HepG2 (cell line): Measurements from ENCODE around the gene RSPRY1. TPM values are rescaled to one million over a fixed set of nuclear protein-coding genes. Genes with fewer than 3 reads are reported as not detected.

Experiments used
- ATAC-seq: fragments of 200-7000 bp; cut with Tn5 transposase; 3 replicates; pipeline ENCODE4 v1.9.1; 2020; ENCODE audit warnings: mild to moderate bottlenecking, moderate library complexity
- BruUV-seq: library from RNA; stranded (reverse); fragments of 400-500 nt; replicated peaks from 2 replicates; lab custom pipeline; 2021; lab: Mats Ljungman, UMichigan
- CTCF ChIA-PET: fragments of 300-600 bp; formaldehyde crosslinking; extraction: SDS; loops from one replicate; lab custom pipeline; 2021; ENCODE audit warnings: low total read pairs, inconsistent platforms, low intra/inter-chr PET ratio; lab: Yijun Ruan, JAX
- POLR2A ChIA-PET: fragments of 350-600 bp; sonication (Branson Sonifier 250); formaldehyde crosslinking; loops from one replicate; lab custom pipeline; 2020; ENCODE audit warnings: antibody characterized with exemption, inconsistent platforms; lab: Yijun Ruan, JAX
- DNase-seq: peaks from one replicate; pipeline ENCODE4 v3.0.0-alpha.2; 2015; ENCODE audit warnings: low spot score
- FAIRE-seq: peaks from 3 replicates; lab custom pipeline; 2011; peaks lifted over from hg19 to GRCh38; lab: Jason Lieb, UNC
- H2AFZ ChIP-seq: one replicate; pipeline ENCODE4 v1.6.1; 2011; ENCODE audit warnings: low read length, inconsistent platforms
- H3K27ac ChIP-seq: fragments of 300-600 bp; 3 replicates; pipeline ENCODE4 v1.8.0; 2011; ENCODE audit warnings: mixed run types, mild to moderate bottlenecking, mixed read lengths, low read length, inconsistent platforms; ENCODE audit not compliant: insufficient read depth; ENCODE audit errors: extremely low read length
- H3K27me3 ChIP-seq, 2 experiments: fragments of 200-600 bp in 1 of 2; 2 replicates in 1 of 2; 3 replicates in 1 of 2; pipeline versions ENCODE4 v1.6.0 to v1.8.0; 2011; ENCODE audit warnings: low read length in 2 of 2, mild to moderate bottlenecking in 2 of 2, moderate library complexity in 2 of 2, inconsistent platforms in 1 of 2; ENCODE audit not compliant: insufficient read depth in 2 of 2, control insufficient read depth in 1 of 2
- H3K36me3 ChIP-seq, 2 experiments: fragments of 200-600 bp in 1 of 2; replicated peaks in 1 of 2; 2 replicates in 1 of 2; 3 replicates in 1 of 2; pipeline versions ENCODE4 v1.5.1 to v1.8.0; 2011; ENCODE audit warnings: low read length in 2 of 2, inconsistent platforms in 1 of 2; ENCODE audit not compliant: insufficient read depth in 2 of 2, control insufficient read depth in 1 of 2
- H3K4me1 ChIP-seq: 2 replicates; pipeline ENCODE4 v1.5.1; 2012; ENCODE audit warnings: low read length, inconsistent platforms; ENCODE audit not compliant: insufficient read depth
- H3K4me2 ChIP-seq: 2 replicates; pipeline ENCODE4 v1.6.0; 2011; ENCODE audit warnings: low read depth, low read length, inconsistent platforms
- H3K4me3 ChIP-seq, 3 experiments: fragments of 200-600 bp in 1 of 3; sonication (generic), shearing (Covaris generic) in 1 of 3; replicated peaks in 1 of 3; 2 replicates each; pipeline ENCODE4 v1.5.1; 2011 to 2016; ENCODE audit warnings: low read length in 3 of 3, inconsistent platforms in 2 of 3, low read depth in 2 of 3, mild to moderate bottlenecking in 2 of 3, control low read depth in 1 of 3, mixed read lengths in 1 of 3; ENCODE audit not compliant: insufficient read depth in 1 of 3
- H3K79me2 ChIP-seq: one replicate; pipeline ENCODE4 v1.6.1; 2011; ENCODE audit warnings: low read length, inconsistent platforms; ENCODE audit not compliant: insufficient read depth
- H3K9ac ChIP-seq: 2 replicates; pipeline ENCODE4 v1.6.0; 2011; ENCODE audit warnings: mild to moderate bottlenecking, low read depth, low read length, inconsistent platforms; ENCODE audit not compliant: insufficient read depth
- H3K9me3 ChIP-seq: 2 replicates; pipeline ENCODE4 v1.5.1; 2012; ENCODE audit warnings: mild to moderate bottlenecking, low read length
- H4K20me1 ChIP-seq: 2 replicates; pipeline ENCODE4 v1.6.0; 2011; ENCODE audit warnings: inconsistent platforms, mild to moderate bottlenecking, low read length, moderate library complexity; ENCODE audit not compliant: insufficient read depth
- GTF3A ChIP-seq: sonication (generic); formaldehyde crosslinking; conservative IDR thresholded peaks from 2 replicates; pipeline ENCODE4 v1.4.0; 2020; ENCODE audit warnings: mild to moderate bottlenecking, missing genetic modification reagents
- HDAC6 ChIP-seq: fragments of 200-600 bp; sonication (generic); IDR thresholded peaks from 2 replicates; pipeline ENCODE4 v1.7.0; 2017; ENCODE audit warnings: mild to moderate bottlenecking, antibody characterized with exemption, low read length, low read depth
- NAIF1 ChIP-seq: sonication (generic); formaldehyde crosslinking; IDR thresholded peaks from 2 replicates; pipeline ENCODE4 v1.5.0; 2020; ENCODE audit warnings: mild to moderate bottlenecking, missing genetic modification reagents, borderline replicate concordance
- SETDB1 ChIP-seq: sonication (generic); formaldehyde crosslinking; IDR thresholded peaks from 2 replicates; pipeline ENCODE4 v1.5.1; 2020; ENCODE audit warnings: missing genetic modification reagents, mild to moderate bottlenecking, borderline replicate concordance
- TEAD3 ChIP-seq: optimal IDR thresholded peaks from 2 replicates; pipeline ENCODE3; 2016; ENCODE audit warnings: borderline replicate concordance
- ZBTB21 ChIP-seq: sonication (generic); formaldehyde crosslinking; IDR thresholded peaks from 2 replicates; pipeline ENCODE4 v1.4.0; 2020; ENCODE audit warnings: missing genetic modification reagents
- ZNF138 ChIP-seq: sonication (generic); formaldehyde crosslinking; IDR thresholded peaks from 2 replicates; pipeline ENCODE4 v1.5.0; 2020; ENCODE audit warnings: mild to moderate bottlenecking, low read depth, missing genetic modification reagents
- WGBS: methylation state at CpG from one replicate; pipeline ENCODE4 v1.1.6; 2017; ENCODE audit warnings: low lambda C conversion rate; 5-methylcytosine and 5-hydroxymethylcytosine counted together
- in situ Hi-C: cut with HindIII; loops from 2 replicates; pipeline ENCODE4 v1.10.0; 2017; ENCODE audit warnings: low pct_unique_long_range_greater_than_20kb; ENCODE audit not compliant: extremely low pct_ligation_motif_present
- intact Hi-C: fragments of 100-400 bp; cut with micrococcal nuclease; formaldehyde crosslinking; loops from one replicate; pipeline ENCODE4 v1.10.0; 2022; ENCODE audit not compliant: unreplicated experiment
- polyA plus RNA-seq, 8 experiments: library from polyadenylated mRNA; depleted of rRNA in 3 of 8; stranded (reverse) in 7 of 8; unstranded in 1 of 8; fragments of >200 nt; fragmentation: Illumina TruSeq in 4 of 8; extraction: Trizol in 4 of 8; gene quantifications; 2 replicates each; pipeline versions ENCODE4 v1.2.1 to v1.2.3, GENCODE V29; 2011 to 2016; ENCODE audit warnings: low read depth in 4 of 8, missing spikeins in 1 of 8, mixed read lengths in 1 of 8; ENCODE audit not compliant: insufficient read depth in 1 of 8
- total RNA-seq, 5 experiments: library from RNA; depleted of rRNA; stranded (reverse); fragments of >200 nt; fragmentation: Illumina TruSeq; extraction: Trizol; gene quantifications; 2 replicates each; pipeline ENCODE4 v1.2.3, GENCODE V29; 2016; ENCODE audit warnings: low read depth in 1 of 5
- TF ChIP-seq, protein P1 (sequence below): sonication (generic); formaldehyde crosslinking; IDR thresholded peaks from 2 replicates; pipeline ENCODE4 v1.5.0; 2020; ENCODE audit warnings: mild to moderate bottlenecking, missing genetic modification reagents, borderline replicate concordance
- TF ChIP-seq, protein P2 (sequence below): sonication (generic); formaldehyde crosslinking; conservative IDR thresholded peaks from 2 replicates; pipeline ENCODE4 v1.8.0; 2022; ENCODE audit warnings: missing genetic modification reagents

Gene RSPRY1
- total and polyA plus RNA-seq, 2 of the 13 experiments (the other 11 are each of a cell fraction or from before 2014, with no cell fraction given) = 53.4 to 61.0 TPM

DNA sequence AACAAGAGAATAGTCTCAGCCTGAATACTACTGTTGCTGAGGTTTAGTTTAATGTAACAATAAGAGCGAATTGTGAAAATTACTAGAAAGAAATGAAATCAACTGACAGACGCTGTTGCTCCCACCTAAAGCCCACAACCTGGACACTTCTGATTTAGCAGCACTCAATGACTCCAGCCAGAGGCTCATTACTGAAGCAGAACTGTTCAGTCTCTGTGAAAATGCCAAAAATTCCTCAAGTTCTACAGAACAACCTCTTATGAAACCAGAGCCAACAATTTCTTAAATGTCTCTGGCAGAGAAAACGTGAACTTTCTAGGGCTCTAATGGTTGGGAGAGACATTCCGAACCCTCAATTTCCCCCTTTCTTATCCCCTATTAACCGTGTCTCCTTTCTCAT, 10.2 kb upstream of the RSPRY1 start:
- Histone ChIP-seq H3K27ac (no peak overlapping the region), H2AFZ (no peak overlapping the region), H3K36me3 (peaks cover 4 to 11% of the 10 kb centered on the region in 2 experiments; a peak in 4 of 5 replicates), H3K27me3 (no peaks in the 10 kb centered on the region), H3K9ac (no peak overlapping the region), H3K4me3 (no peak overlapping the region), H3K9me3 (no peaks in the 10 kb centered on the region), H3K79me2 (peaks cover 10% of the 10 kb centered on the region), H3K4me1 (peaks cover 31% of the 10 kb centered on the region), H3K4me2 (no peak overlapping the region), H4K20me1 (no peaks in the 10 kb centered on the region)
- FAIRE-seq (no peak), ATAC-seq (no peak), DNase-seq (no peak)
- intact Hi-C loops (no loop called here), in situ Hi-C loops (no loop called here)
- 97% methylated on average over 5 of the region's 5 CpGs for WGBS
- no TSS peak for BruUV-seq
- POLR2A ChIA-PET = interaction anchor here (2.9 kb wide), 1 partner anchor 9 kb away, joined by 12 read pairs; the partner anchor contains the start of genes PSME3IP1 and RSPRY1
- CTCF ChIA-PET = no interaction called here
- TF ChIP-seq NAIF1 (no peak), ZNF138 (no peak)

DNA sequence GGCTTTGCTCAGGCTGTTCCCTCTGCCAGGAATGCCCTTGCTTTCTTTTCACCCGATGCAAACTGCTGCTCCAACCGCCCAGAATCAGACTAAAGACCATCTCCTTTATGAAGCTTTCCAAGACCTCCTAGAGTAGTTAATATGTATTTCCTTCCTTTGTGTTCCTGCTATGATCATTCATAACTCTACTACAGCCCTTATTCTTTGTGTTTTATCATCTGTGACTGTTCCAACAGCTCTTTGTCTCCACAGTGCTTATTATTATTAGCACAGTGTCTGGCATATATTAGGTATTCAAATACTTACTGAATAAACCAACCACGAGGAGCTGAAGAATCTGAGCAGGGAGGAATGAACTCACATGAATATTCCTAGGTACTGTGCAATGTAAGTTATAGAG, 7.9 kb upstream of the RSPRY1 start:
- in situ Hi-C loops = no loop called here
- Histone ChIP-seq H3K27me3 (no peaks in the 10 kb centered on the region), H2AFZ (no peak overlapping the region), H3K4me2 (no peak overlapping the region), H3K4me3 (no peak overlapping the region), H3K4me1 (peaks cover 26% of the 10 kb centered on the region), H3K27ac (no peak overlapping the region), H3K79me2 (peaks cover 16% of the 10 kb centered on the region), H3K36me3 (no peaks in the 10 kb centered on the region; a peak in 2 of 5 replicates), H4K20me1 (no peaks in the 10 kb centered on the region), H3K9me3 (no peaks in the 10 kb centered on the region), H3K9ac (no peak overlapping the region)
- ChIA-PET POLR2A (interaction anchor here (1.6 kb wide), 1 partner anchor 8 kb away, joined by 3 read pairs; the partner anchor contains the start of genes PSME3IP1 and RSPRY1), CTCF (no interaction called here)
- DNase-seq (no peak), ATAC-seq (no peak), FAIRE-seq (no peak)
- WGBS = 94% methylated on average over 3 of the region's 3 CpGs
- BruUV-seq = no TSS peak
- intact Hi-C loops = no loop called here
- TF ChIP-seq SETDB1 (CRISPR knock-in tag) = no peak
- TF ChIP-seq, protein P1, sequence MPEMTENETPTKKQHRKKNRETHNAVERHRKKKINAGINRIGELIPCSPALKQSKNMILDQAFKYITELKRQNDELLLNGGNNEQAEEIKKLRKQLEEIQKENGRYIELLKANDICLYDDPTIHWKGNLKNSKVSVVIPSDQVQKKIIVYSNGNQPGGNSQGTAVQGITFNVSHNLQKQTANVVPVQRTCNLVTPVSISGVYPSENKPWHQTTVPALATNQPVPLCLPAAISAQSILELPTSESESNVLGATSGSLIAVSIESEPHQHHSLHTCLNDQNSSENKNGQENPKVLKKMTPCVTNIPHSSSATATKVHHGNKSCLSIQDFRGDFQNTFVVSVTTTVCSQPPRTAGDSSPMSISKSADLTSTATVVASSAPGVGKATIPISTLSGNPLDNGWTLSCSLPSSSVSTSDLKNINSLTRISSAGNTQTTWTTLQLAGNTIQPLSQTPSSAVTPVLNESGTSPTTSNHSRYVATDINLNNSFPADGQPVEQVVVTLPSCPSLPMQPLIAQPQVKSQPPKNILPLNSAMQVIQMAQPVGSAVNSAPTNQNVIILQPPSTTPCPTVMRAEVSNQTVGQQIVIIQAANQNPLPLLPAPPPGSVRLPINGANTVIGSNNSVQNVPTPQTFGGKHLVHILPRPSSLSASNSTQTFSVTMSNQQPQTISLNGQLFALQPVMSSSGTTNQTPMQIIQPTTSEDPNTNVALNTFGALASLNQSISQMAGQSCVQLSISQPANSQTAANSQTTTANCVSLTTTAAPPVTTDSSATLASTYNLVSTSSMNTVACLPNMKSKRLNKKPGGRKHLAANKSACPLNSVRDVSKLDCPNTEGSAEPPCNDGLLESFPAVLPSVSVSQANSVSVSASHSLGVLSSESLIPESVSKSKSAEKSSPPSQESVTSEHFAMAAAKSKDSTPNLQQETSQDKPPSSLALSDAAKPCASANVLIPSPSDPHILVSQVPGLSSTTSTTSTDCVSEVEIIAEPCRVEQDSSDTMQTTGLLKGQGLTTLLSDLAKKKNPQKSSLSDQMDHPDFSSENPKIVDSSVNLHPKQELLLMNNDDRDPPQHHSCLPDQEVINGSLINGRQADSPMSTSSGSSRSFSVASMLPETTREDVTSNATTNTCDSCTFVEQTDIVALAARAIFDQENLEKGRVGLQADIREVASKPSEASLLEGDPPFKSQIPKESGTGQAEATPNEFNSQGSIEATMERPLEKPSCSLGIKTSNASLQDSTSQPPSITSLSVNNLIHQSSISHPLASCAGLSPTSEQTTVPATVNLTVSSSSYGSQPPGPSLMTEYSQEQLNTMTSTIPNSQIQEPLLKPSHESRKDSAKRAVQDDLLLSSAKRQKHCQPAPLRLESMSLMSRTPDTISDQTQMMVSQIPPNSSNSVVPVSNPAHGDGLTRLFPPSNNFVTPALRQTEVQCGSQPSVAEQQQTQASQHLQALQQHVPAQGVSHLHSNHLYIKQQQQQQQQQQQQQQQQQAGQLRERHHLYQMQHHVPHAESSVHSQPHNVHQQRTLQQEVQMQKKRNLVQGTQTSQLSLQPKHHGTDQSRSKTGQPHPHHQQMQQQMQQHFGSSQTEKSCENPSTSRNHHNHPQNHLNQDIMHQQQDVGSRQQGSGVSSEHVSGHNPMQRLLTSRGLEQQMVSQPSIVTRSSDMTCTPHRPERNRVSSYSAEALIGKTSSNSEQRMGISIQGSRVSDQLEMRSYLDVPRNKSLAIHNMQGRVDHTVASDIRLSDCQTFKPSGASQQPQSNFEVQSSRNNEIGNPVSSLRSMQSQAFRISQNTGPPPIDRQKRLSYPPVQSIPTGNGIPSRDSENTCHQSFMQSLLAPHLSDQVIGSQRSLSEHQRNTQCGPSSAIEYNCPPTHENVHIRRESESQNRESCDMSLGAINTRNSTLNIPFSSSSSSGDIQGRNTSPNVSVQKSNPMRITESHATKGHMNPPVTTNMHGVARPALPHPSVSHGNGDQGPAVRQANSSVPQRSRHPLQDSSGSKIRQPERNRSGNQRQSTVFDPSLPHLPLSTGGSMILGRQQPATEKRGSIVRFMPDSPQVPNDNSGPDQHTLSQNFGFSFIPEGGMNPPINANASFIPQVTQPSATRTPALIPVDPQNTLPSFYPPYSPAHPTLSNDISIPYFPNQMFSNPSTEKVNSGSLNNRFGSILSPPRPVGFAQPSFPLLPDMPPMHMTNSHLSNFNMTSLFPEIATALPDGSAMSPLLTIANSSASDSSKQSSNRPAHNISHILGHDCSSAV (CRISPR knock-in tag) = no peak
- TF ChIP-seq TEAD3 (CRISPR knock-in tag) = no peak
- TF ChIP-seq HDAC6 = no peak
- no peak for TF ChIP-seq ZBTB21 (CRISPR knock-in tag)
- no peak for TF ChIP-seq GTF3A
- TF ChIP-seq, protein P2, sequence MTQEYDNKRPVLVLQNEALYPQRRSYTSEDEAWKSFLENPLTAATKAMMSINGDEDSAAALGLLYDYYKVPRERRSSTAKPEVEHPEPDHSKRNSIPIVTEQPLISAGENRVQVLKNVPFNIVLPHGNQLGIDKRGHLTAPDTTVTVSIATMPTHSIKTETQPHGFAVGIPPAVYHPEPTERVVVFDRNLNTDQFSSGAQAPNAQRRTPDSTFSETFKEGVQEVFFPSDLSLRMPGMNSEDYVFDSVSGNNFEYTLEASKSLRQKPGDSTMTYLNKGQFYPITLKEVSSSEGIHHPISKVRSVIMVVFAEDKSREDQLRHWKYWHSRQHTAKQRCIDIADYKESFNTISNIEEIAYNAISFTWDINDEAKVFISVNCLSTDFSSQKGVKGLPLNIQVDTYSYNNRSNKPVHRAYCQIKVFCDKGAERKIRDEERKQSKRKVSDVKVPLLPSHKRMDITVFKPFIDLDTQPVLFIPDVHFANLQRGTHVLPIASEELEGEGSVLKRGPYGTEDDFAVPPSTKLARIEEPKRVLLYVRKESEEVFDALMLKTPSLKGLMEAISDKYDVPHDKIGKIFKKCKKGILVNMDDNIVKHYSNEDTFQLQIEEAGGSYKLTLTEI (CRISPR knock-in tag) = no peak
